Measurements from ENCODE around the gene LRRC31. TPM values are rescaled to one million over a fixed set of nuclear protein-coding genes. Genes with fewer than 3 reads are reported as not detected.

LRRC31 gene
- total RNA-seq, 6 experiments from 2014 or later = not detected

DNA sequence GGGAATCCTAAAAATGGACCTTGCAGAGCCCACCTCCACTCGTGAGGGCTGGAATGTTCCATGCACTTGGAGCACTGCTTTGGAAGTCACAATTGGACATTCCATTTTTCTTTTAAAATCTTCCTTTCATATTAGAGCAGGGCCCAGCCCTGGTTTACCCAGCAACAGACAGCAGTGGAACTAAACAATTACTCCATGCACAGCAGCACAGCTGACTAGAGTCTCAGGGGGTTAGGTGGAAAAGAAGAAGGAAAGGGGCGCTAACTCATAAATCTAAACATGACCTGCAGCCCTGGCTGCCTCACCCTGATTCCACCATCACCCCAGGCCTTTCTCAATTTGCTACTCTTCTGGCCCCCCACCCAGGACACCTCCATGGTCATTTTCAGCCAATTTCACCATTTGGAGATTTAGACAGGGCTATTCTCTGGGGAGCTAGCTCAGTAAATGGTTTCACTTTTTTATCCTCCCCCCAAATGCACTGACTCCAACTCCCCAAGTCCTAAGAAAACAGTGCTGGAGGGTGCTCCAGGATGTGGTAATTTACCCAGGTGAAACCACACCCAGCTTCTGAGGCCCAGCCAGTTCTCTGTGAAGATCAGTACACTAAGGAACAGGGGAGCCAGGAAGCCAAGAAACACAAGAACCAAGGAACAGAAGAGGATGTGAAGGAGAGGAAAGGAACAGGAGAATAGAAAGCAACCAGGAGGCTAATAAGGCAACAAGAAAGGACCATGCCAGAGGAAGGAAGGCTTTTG is 1.6 kb upstream of the LRRC31 start:
- Mint-ChIP-seq H3K9me3 (no peaks in the 10 kb centered on the region), H3K4me1 (ENCODE audit: low read depth) (no peaks in the 10 kb centered on the region; the same call in 1 of the 2 replicates), H3K36me3 (ENCODE audit: low read depth) (no peaks in the 10 kb centered on the region), H3K4me3 (no peak overlapping the region), H3K27me3 (ENCODE audit: insufficient read depth) (peaks cover 16% of the 10 kb centered on the region), H3K27ac (no peak overlapping the region)
- DNase-seq = no peak
- TF ChIP-seq, protein P1, sequence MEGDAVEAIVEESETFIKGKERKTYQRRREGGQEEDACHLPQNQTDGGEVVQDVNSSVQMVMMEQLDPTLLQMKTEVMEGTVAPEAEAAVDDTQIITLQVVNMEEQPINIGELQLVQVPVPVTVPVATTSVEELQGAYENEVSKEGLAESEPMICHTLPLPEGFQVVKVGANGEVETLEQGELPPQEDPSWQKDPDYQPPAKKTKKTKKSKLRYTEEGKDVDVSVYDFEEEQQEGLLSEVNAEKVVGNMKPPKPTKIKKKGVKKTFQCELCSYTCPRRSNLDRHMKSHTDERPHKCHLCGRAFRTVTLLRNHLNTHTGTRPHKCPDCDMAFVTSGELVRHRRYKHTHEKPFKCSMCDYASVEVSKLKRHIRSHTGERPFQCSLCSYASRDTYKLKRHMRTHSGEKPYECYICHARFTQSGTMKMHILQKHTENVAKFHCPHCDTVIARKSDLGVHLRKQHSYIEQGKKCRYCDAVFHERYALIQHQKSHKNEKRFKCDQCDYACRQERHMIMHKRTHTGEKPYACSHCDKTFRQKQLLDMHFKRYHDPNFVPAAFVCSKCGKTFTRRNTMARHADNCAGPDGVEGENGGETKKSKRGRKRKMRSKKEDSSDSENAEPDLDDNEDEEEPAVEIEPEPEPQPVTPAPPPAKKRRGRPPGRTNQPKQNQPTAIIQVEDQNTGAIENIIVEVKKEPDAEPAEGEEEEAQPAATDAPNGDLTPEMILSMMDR (IDR thresholded peaks at IDR 0.05) = no peak

DNA sequence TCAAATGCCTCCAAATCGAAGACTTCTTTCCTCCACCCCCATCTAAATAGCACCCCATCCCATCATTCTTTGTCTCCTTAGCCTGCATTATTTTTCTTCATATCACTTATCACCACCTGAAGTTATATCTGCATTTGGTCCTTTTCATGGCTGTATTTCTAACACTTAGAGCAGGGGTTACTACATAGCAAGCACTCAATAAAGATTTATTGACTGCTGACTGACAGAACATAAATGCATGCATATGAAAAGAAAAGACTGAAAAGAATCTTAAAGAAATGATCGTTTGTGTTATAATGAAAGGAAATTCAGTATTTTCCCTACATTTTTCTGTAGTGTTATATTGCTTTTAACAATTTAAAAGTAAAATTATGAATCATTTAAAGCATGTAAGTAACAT is 1.4 kb downstream of the LRRC31 start:
- no peak overlapping the region for H3K27ac Mint-ChIP-seq
- peaks cover 15% of the 10 kb centered on the region for H3K27me3 Mint-ChIP-seq (ENCODE audit: insufficient read depth)
- peaks cover 5% of the 10 kb centered on the region for H3K4me1 Mint-ChIP-seq (ENCODE audit: low read depth)
- H3K4me3 Mint-ChIP-seq = no peak overlapping the region
- TF ChIP-seq, protein P1 (IDR thresholded peaks at IDR 0.05) = no peak
- H3K36me3 Mint-ChIP-seq (ENCODE audit: low read depth) = no peaks in the 10 kb centered on the region
- DNase-seq = no peak
- no peaks in the 10 kb centered on the region for H3K9me3 Mint-ChIP-seq

DNA sequence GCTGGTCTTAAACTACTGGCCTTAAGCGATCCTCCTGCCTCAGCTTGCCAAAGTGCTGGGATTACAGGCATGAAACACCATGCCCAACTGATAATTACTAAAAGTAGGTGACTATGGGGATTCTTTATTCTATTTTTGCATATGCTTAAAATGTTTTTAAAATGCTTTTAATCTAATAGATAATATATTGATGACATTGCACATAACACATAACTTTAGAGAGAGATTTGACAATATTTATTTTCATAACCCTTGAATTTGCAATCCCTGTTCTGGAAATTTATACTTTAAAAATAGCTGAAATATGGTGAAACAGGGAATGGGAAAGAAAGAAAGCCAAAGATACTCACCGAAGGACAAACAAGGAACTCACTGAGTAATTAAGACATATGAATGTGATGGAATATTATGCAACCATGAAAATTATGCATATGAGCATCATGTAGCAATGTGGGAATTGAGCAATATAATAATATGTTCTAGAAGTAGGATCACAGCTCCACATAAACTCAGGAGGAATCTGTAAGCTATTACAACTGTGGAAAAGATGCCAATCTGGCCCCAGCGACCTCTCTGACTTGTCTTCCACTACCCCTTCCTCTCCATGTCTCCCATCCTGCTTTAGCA is 2.0 kb downstream of the LRRC31 start:
- no peaks in the 10 kb centered on the region for H3K9me3 Mint-ChIP-seq
- TF ChIP-seq, protein P1 (IDR thresholded peaks at IDR 0.05) = no peak
- no peak overlapping the region for H3K4me3 Mint-ChIP-seq
- peaks cover 15% of the 10 kb centered on the region for H3K27me3 Mint-ChIP-seq (ENCODE audit: insufficient read depth)
- DNase-seq = no peak
- H3K4me1 Mint-ChIP-seq (ENCODE audit: low read depth) = peaks cover 6% of the 10 kb centered on the region
- H3K36me3 Mint-ChIP-seq (ENCODE audit: low read depth) = no peaks in the 10 kb centered on the region
- no peak overlapping the region for H3K27ac Mint-ChIP-seq

DNA sequence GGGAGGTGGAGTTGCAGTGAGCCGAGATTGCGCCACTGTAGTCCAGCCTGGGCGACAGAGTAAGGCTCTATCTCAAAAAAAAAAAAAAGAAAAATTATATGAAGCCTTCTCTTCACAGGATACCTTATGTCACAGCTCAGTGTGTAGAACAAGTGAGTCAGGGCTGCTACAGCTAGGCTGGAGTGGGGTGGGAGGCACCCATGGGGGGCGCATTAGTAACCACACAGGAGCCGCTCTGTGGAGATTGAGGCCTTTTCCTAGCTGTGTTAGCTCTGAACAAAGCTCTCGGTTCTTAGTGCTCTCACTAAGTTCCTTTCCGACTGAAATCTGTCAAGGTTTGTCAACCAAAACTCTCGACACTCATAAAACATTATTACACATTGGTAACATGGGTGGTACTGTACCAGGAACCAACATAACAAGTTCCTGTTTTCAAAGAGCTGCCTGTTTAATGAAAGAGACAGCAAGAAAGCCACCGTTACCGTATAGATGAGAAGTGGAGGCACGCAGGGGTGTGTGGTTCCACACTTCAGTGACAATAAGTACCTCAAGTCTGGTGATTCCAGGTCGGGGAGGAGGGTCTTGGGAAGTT is 4.5 kb downstream of the LRRC31 start:
- Mint-ChIP-seq H3K9me3 (no peaks in the 10 kb centered on the region), H3K4me1 (ENCODE audit: low read depth) (peaks cover 6% of the 10 kb centered on the region), H3K4me3 (no peak overlapping the region), H3K36me3 (ENCODE audit: low read depth) (no peaks in the 10 kb centered on the region), H3K27me3 (ENCODE audit: insufficient read depth) (peaks cover 15% of the 10 kb centered on the region), H3K27ac (no peak overlapping the region)
- no peak for DNase-seq
- TF ChIP-seq, protein P1 (IDR thresholded peaks at IDR 0.05) = no peak

DNA sequence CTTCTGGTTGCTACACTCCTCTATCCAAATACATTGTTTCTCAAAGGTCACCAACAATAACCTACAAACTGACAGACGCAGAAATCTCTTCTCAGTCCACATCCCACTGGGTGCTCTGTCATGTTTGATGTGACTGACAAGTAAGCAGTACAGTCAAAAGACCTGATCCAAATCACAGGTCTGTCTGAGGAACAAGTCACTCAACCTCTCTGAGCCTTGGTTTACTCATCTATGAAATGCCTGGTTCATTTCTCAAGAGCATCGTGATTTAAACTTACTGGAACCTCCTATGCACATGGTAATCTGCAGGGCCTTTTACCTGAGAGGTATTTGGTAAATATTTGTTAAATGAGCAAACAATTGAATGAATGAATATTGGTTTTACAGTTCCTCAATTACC is 5.5 kb downstream of the LRRC31 start:
- TF ChIP-seq, protein P1 (IDR thresholded peaks at IDR 0.05) = no peak
- H3K4me3 Mint-ChIP-seq = no peak overlapping the region
- no peak for DNase-seq
- H3K4me1 Mint-ChIP-seq (ENCODE audit: low read depth) = peaks cover 6% of the 10 kb centered on the region; the same call in 1 of the 2 replicates
- H3K27ac Mint-ChIP-seq = no peak overlapping the region
- H3K36me3 Mint-ChIP-seq (ENCODE audit: low read depth) = no peaks in the 10 kb centered on the region
- peaks cover 9% of the 10 kb centered on the region for H3K27me3 Mint-ChIP-seq (ENCODE audit: insufficient read depth)
- H3K9me3 Mint-ChIP-seq = no peaks in the 10 kb centered on the region
